Fibroblast of pulmonary artery (primary cell): ENCODE results near the gene NUDT13.

Source experiments
- DNase-seq: peaks from one replicate; pipeline ENCODE4 v3.0.0-alpha.2; 2010; ENCODE audit warnings: low read depth
- H3K4me3 ChIP-seq: replicated peaks from 2 replicates; pipeline ENCODE4 v1.5.1; 2011; ENCODE audit warnings: low read depth, mild to moderate bottlenecking, control low read depth, low read length, moderate library complexity
- TF ChIP-seq, protein P1 (sequence below): IDR thresholded peaks from 2 replicates; pipeline ENCODE4 v1.5.1; 2011; ENCODE audit warnings: mild to moderate bottlenecking, control low read depth, low read length, inconsistent platforms; ENCODE audit errors: missing control alignments

Gene NUDT13

DNA sequence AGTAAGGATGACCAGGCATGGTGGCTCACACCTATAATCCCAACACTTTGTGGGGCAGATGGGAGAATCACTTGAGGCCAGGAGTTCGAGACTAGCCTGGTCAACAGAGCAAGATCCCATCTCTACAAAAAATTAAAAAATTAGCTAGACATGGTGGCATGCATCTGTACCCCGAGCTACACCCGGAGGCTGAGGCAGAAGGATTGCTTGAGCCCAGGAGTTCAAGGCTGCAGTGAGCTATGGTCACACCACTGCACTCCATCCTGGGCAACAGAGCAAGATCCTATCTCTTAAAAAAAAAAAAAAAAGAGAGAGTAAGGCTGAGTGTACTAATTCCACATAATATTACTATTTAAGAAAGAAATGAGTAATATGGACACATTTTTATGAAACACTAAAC is 17.4 kb upstream of the NUDT13 start:
- TF ChIP-seq, protein P1, sequence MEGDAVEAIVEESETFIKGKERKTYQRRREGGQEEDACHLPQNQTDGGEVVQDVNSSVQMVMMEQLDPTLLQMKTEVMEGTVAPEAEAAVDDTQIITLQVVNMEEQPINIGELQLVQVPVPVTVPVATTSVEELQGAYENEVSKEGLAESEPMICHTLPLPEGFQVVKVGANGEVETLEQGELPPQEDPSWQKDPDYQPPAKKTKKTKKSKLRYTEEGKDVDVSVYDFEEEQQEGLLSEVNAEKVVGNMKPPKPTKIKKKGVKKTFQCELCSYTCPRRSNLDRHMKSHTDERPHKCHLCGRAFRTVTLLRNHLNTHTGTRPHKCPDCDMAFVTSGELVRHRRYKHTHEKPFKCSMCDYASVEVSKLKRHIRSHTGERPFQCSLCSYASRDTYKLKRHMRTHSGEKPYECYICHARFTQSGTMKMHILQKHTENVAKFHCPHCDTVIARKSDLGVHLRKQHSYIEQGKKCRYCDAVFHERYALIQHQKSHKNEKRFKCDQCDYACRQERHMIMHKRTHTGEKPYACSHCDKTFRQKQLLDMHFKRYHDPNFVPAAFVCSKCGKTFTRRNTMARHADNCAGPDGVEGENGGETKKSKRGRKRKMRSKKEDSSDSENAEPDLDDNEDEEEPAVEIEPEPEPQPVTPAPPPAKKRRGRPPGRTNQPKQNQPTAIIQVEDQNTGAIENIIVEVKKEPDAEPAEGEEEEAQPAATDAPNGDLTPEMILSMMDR = no peak
- no peak overlapping the region for H3K4me3 ChIP-seq
- DNase-seq = no peak

DNA sequence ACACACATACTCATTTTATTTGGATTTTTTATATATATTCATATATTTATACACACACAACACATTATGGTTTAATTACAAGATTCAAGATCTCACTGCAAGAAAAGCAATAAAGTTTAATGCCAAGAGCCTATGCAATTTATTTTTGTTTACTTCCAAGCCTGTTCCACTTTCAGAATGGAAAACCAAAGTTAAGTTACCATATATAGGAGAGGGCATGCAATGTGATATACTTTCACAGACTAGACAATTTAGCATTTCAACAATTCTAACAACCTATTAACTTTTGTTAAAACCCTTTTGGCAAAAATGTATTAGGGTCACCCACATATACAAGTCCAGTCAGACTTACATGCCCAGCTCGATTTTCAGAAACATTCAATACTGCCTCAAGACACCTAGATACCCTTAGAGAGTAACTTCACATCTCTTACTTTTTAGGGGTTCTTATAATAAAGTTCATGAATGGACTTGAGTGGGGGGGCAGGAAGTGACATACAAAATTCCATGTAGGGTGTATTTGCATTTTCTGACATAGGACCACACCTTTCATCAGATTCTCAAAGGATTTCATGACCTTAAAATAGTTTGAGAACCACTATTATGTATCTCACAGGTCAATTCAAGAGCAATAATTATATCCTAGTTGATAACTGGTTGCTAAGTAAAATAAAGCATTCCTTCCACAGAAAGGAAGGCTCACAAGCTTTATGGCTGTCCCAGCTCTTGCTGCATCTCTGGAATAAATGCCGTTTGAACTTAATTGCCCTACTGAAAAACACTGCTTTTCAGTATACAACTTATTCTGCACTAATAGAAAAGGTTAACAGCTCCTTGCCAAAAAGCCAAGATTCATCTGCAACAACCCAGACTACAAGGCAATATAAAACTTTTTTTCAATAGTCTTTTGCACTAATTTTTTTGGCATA is 16.1 kb upstream of the NUDT13 start:
- TF ChIP-seq, protein P1 = no peak
- peak; percentile 42 for DNase-seq
- H3K4me3 ChIP-seq = peak overlapping the region; percentile 79

DNA sequence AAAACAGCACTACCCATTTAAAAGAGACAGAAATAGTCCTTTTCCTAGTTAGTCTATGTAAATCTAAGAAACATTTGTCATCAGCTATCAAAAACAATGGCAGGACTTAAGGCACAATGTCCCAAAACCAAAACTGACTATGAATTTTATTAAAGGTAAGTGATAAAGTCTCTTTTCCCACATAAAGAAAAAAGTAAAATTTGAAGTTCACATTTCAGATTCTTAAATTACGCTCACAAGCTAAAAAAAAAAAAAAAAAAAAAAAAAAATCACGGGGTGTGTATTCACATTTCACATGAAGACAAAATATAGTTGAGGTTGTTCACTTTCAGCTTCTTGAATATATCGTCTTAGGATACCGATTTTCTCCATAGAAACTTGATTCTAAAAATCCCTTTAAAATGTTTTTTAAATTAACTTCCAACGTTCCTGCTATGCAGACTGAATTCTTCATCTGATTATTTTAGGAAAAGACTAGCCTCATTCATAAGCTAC is 15.2 kb upstream of the NUDT13 start:
- TF ChIP-seq, protein P1 = no peak
- no peak for DNase-seq
- peak overlapping the region; percentile 79 for H3K4me3 ChIP-seq

DNA sequence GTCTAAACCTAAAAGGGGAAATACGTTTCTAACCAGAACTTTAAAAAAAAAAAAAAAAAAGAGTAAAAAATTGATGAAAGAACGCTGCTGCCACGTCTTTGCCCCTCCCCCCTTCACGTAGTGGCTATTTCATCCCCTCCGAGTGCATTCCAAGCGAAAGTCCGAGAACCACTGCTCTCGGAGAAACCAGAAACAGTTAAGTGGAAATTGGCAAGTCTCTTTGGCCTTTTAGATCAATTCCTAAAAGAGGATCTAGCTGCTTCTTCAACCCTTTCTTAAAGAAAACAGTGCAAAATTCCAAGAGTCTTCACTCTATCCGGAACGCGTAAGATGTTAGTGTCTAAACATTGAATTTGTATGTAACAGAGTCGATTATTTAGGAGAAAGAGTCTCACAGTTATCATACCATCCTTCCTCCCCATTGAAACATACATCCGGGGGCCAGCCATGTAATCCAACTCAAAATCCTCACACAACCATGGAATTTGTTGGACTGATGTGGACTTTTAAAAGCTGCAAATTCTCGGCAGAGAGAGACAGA is 14.7 kb upstream of the NUDT13 start:
- peak; percentile 88 for DNase-seq
- TF ChIP-seq, protein P1 = no peak
- peak overlapping the region; percentile 79 for H3K4me3 ChIP-seq

DNA sequence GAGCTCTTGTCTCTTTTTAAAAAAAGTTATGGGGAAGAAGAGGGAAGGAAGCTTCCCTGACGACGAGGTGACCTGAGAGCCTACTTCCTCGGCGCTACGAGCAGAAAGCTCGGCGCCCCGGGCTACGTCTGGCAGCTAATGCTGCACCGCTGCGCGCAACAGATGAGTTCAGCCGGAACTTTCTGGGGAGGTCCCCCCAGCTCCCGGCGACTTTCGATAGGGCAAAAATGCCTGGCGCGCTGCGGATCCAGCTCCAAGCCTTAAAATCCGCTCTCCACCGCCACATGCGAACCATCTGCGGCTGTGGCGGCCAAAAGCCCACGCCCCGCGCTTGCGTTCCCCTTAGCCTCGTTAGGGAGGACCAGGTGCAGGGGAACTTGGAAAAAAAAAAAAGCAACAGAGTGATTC is 14.2 kb upstream of the NUDT13 start:
- H3K4me3 ChIP-seq = peak overlapping the region; percentile 79
- peak; percentile 71 for DNase-seq
- TF ChIP-seq, protein P1 = no peak

DNA sequence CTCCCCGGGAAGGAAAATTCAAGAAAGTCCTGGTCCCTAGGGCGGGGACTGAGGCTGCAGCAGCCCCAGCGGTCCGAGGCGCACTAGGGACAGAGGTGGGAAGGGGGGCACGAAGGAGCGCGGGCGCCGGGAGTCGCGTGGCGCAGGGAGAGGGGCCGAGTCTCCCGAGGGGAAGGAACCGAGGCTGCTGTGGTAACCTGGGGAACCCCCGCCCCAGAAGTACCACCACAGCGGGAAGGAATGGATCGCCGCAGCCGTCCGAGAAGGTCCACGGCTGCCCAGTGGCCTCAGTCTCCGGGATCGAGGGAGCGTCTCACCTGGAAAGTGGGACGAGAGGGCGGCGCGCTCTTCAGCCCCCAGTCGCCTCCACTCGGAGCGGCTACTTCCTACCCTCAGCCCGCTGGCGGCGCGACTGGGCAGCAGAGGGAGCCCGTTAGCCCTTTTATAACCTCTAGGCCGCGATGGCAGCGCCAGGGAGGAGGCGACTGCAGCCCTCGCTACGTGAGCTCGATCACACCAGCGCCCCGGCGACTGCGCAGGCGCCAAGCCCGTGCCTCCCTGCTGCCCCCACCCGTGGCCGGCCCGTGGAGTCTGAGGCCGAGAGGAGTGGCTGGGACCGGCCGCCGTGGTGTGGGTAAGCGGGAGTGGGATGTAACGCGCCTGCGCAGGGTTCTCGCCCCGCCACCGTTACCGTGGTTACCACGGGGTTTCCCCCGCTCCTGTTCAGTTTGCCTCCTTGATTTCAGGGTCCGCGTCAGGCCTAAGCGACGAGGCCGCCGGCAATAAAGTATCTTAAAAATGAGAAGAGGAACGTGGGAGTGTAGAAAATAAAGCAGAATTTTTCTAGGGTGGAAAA is 13.6 kb upstream of the NUDT13 start, which contains the start of gene P4HA1:
Gene P4HA1, minus strand, starts transcription at position 418 of the 856 bp plus-strand sequence. CDS start 21,983 bp downstream, outside the sequence.
- DNase-seq = peak; percentile 98
- TF ChIP-seq, protein P1 = peak; percentile 51
- H3K4me3 ChIP-seq = peak within 1 kb of the TSS; percentile 79
